Astrocyte of the cerebellum (primary cell): ENCODE measurements around the gene ABL1.

ENCODE experiments used
- DNase-seq: peaks from one replicate; pipeline ENCODE4 v3.0.0-alpha.2; 2011; ENCODE audit warnings: low read depth
- H3K4me3 ChIP-seq: 2 replicates; pipeline ENCODE4 v1.5.1; 2011; ENCODE audit warnings: mild to moderate bottlenecking, low read depth, low read length, moderate library complexity
- CTCF ChIP-seq: IDR thresholded peaks from 2 replicates; pipeline ENCODE4 v1.5.1; 2012; ENCODE audit warnings: low read length, low read depth, moderate library complexity, mild to moderate bottlenecking; ENCODE audit errors: missing control alignments
- in situ Hi-C: cut with HindIII; loops from 2 replicates; pipeline ENCODE4 v1.10.0; 2017; ENCODE audit warnings: low sequenced_read_pairs

The ABL1 gene

GRCh38 chr9:130904070-130905044 is 69.3 kb downstream of the ABL1 start:
- no peak overlapping the region for H3K4me3 ChIP-seq
- no peak for DNase-seq
- no peak for TF ChIP-seq CTCF
- in situ Hi-C loops, result loop anchor here (5.0 kb wide), 1 partner anchor 63 kb away; no protein-coding TSS in a partner anchor

- in situ Hi-C loops, result no loop called here
Observed at GRCh38 chr9:130905125-130905901, 70.3 kb downstream of the ABL1 start.

GRCh38 chr9:130905902-130906734 is 71.1 kb downstream of the ABL1 start:
- in situ Hi-C loops, result no loop called here
- no peak for TF ChIP-seq CTCF
- DNase-seq, result no peak
- no peak overlapping the region for H3K4me3 ChIP-seq

More at GRCh38 chr9:130905125-130905901, 70.3 kb downstream of the ABL1 start:
- no peak for TF ChIP-seq CTCF
- no peak for DNase-seq
- no peak overlapping the region for H3K4me3 ChIP-seq

- DNase-seq, result no peak
- H3K4me3 ChIP-seq, result no peak overlapping the region
- TF ChIP-seq CTCF, result no peak
- in situ Hi-C loops, result no loop called here
Observed at GRCh38 chr9:130906735-130907416, 71.8 kb downstream of the ABL1 start.

- TF ChIP-seq CTCF, result no peak
- in situ Hi-C loops, result no loop called here
- H3K4me3 ChIP-seq, result no peak overlapping the region
- DNase-seq, result no peak
Observed at GRCh38 chr9:130908146-130908877, 73.3 kb downstream of the ABL1 start.
